NCI-H526 (cell line): Measurements from ENCODE around the gene KCP.

Experiments
- DNase-seq, 2 experiments: peaks; one replicate each; lab custom pipeline; 2025; lab: John Stamatoyannopoulos, UW

The KCP gene

GRCh38 chr7:128858380-128859231 is 51.9 kb downstream of the KCP start:
- DNase-seq, result no peak

GRCh38 chr7:128856001-128856718 is 54.3 kb downstream of the KCP start:
- DNase-seq, result no peak

- peak in 1 of 2 experiments; percentile 17 for DNase-seq
Measured at GRCh38 chr7:128855559-128855958, 55.0 kb downstream of the KCP start.

GRCh38 chr7:128854396-128854795 is 56.1 kb downstream of the KCP start:
- DNase-seq, result no peak

- DNase-seq, result no peak
Measured at GRCh38 chr7:128853799-128854198, 56.7 kb downstream of the KCP start.

- no peak for DNase-seq
Measured at GRCh38 chr7:128852537-128853254, 57.8 kb downstream of the KCP start.

- DNase-seq, result no peak
Measured at GRCh38 chr7:128849804-128850490, 60.6 kb downstream of the KCP start.

- no peak for DNase-seq
Measured at GRCh38 chr7:128849156-128849515, 61.4 kb downstream of the KCP start.

GRCh38 chr7:128848289-128849155 is 62.0 kb downstream of the KCP start:
- no peak for DNase-seq

- no peak for DNase-seq
Measured at GRCh38 chr7:128847721-128848211, 62.7 kb downstream of the KCP start.

- DNase-seq, result no peak
Measured at GRCh38 chr7:128846781-128847444, 63.6 kb downstream of the KCP start.

GRCh38 chr7:128845987-128846386 is 64.5 kb downstream of the KCP start:
- no peak for DNase-seq

- no peak for DNase-seq
Measured at GRCh38 chr7:128845475-128845874, 65.0 kb downstream of the KCP start.

- DNase-seq, result no peak
Measured at GRCh38 chr7:128844777-128845311, 65.7 kb downstream of the KCP start.

GRCh38 chr7:128843938-128844621 is 66.4 kb downstream of the KCP start:
- DNase-seq, result no peak

GRCh38 chr7:128842674-128843641 is 67.6 kb downstream of the KCP start:
- DNase-seq, result peak; percentile 27 to 61

GRCh38 chr7:128841921-128842673 is 68.4 kb downstream of the KCP start:
- DNase-seq, result peak in 1 of 2 experiments; percentile 79
